ENCODE results near the gene LRG1.

DNA sequence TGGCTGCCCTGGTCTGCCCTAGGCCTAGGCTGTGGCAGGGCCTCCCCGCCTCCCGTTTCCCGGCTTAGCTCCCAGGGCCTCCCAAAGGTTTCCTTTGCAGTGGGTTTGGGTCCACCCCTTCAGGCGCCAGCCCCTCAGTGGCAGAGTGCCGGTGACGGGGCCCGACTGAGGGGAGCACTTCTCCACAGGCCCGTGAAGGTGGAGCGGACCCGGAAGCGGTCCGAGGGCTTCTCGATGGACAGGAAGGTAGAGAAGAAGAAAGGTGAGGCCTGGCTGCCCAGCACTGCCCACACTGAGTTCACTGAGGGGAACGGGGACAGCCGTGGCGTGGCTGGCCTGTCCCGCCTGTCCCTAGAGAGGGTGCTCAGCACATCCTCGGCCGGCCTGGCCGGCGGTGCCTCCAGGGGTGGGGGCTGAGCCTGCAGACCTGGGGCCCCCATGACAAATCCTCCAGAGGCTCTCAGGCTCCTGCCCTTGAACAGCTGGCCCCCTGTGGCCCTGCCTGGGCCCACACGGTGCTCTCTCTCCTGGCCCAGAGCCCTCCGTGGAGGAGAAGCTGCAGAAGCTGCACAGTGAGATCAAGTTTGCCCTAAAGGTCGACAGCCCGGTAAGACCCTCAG lies 42.0 kb downstream of the LRG1 start:
- TF ChIP-seq, protein P1, sequence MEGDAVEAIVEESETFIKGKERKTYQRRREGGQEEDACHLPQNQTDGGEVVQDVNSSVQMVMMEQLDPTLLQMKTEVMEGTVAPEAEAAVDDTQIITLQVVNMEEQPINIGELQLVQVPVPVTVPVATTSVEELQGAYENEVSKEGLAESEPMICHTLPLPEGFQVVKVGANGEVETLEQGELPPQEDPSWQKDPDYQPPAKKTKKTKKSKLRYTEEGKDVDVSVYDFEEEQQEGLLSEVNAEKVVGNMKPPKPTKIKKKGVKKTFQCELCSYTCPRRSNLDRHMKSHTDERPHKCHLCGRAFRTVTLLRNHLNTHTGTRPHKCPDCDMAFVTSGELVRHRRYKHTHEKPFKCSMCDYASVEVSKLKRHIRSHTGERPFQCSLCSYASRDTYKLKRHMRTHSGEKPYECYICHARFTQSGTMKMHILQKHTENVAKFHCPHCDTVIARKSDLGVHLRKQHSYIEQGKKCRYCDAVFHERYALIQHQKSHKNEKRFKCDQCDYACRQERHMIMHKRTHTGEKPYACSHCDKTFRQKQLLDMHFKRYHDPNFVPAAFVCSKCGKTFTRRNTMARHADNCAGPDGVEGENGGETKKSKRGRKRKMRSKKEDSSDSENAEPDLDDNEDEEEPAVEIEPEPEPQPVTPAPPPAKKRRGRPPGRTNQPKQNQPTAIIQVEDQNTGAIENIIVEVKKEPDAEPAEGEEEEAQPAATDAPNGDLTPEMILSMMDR (IDR thresholded peaks at IDR 0.05) = no peak
- TF ChIP-seq RXRA (IDR thresholded peaks at IDR 0.05; ENCODE audit: borderline replicate concordance, low read depth) = no peak
- TF ChIP-seq EZH2phosphoT487 (IDR thresholded peaks at IDR 0.05; ENCODE audit: borderline replicate concordance, low read depth) = no peak
- TF ChIP-seq YY1 (IDR thresholded peaks at IDR 0.05; ENCODE audit: low read depth) = no peak
- TF ChIP-seq JUND (IDR thresholded peaks at IDR 0.05) = no peak
- no peak for TF ChIP-seq EP300 (IDR thresholded peaks at IDR 0.05; ENCODE audit: borderline replicate concordance in 1 of 2, low read depth in 1 of 2, low read length in 1 of 2)
- no peak for TF ChIP-seq POLR2AphosphoS5 (IDR thresholded peaks at IDR 0.05; ENCODE audit: low read depth, low read length)
- TF ChIP-seq SIN3A (IDR thresholded peaks at IDR 0.05; ENCODE audit: borderline replicate concordance, low read depth, low read length) = no peak
- TF ChIP-seq, protein P2, sequence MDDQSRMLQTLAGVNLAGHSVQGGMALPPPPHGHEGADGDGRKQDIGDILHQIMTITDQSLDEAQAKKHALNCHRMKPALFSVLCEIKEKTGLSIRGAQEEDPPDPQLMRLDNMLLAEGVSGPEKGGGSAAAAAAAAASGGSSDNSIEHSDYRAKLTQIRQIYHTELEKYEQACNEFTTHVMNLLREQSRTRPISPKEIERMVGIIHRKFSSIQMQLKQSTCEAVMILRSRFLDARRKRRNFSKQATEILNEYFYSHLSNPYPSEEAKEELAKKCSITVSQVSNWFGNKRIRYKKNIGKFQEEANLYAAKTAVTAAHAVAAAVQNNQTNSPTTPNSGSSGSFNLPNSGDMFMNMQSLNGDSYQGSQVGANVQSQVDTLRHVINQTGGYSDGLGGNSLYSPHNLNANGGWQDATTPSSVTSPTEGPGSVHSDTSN (IDR thresholded peaks at IDR 0.05) = no peak
- TF ChIP-seq MXI1 (IDR thresholded peaks at IDR 0.05; ENCODE audit: low read depth, low read length) = no peak

All from SK-N-SH (cell line).